Gastroesophageal sphincter (tissue), 4 donors: ENCODE results near the gene PIGU. TPM values are rescaled to one million over a fixed set of nuclear protein-coding genes. Genes with fewer than 3 reads are reported as not detected.

Source experiments
- ATAC-seq: fragments of 150-250 bp; one replicate; pipeline ENCODE4 v1.9.1; 2016; ENCODE audit warnings: mild to moderate bottlenecking, moderate library complexity
- H3K27ac ChIP-seq, 4 donors: fragments of 200-600 bp; sonication (generic) in 3 of 4; 1 replicate in 3 of 4; 2 replicates in 1 of 4; pipeline ENCODE4 v1.5.1; 2016 to 2019
- H3K27me3 ChIP-seq: fragments of 200-600 bp; sonication (generic); one replicate; pipeline ENCODE4 v1.5.1; 2019
- H3K36me3 ChIP-seq, 2 donors: fragments of 200-600 bp; sonication (generic); one replicate each; pipeline ENCODE4 v1.5.1; 2019; ENCODE audit warnings: control low read depth in 1 of 2
- H3K4me1 ChIP-seq, 3 donors: fragments of 200-600 bp; sonication (generic); 1 replicate in 2 of 3; 2 replicates in 1 of 3; pipeline ENCODE4 v1.5.1; 2016 to 2019; ENCODE audit warnings: control low read depth in 2 of 3
- H3K4me3 ChIP-seq, 2 donors: fragments of 200-600 bp; sonication (generic); one replicate each; pipeline ENCODE4 v1.5.1; 2019; ENCODE audit warnings: mild to moderate bottlenecking in 1 of 2, moderate library complexity in 1 of 2
- H3K9me3 ChIP-seq, 3 donors: fragments of 200-600 bp; sonication (generic); one replicate each; pipeline ENCODE4 v1.5.1; 2017 to 2019; ENCODE audit warnings: control low read depth in 2 of 3
- CTCF ChIP-seq, 4 experiments: fragments of 200-600 bp in 2 of 4; fragments of 450-650 bp in 2 of 4; sonication (generic) in 1 of 4; IDR thresholded peaks; one replicate each; pipeline ENCODE4 v1.5.1; 2017 to 2019; ENCODE audit warnings: antibody characterized with exemption in 4 of 4, mild to moderate bottlenecking in 2 of 4, moderate library complexity in 2 of 4
- EP300 ChIP-seq: sonication (generic); formaldehyde crosslinking; IDR thresholded peaks from one replicate; pipeline ENCODE4 v1.6.1; 2017; ENCODE audit warnings: antibody characterized with exemption, mild to moderate bottlenecking
- POLR2A ChIP-seq, 2 donors: fragments of 450-650 bp; IDR thresholded peaks; one replicate each; pipeline ENCODE4 v1.6.1; 2017; ENCODE audit warnings: antibody characterized with exemption in 2 of 2, mild to moderate bottlenecking in 2 of 2, moderate library complexity in 1 of 2
- POLR2AphosphoS5 ChIP-seq: sonication (generic); formaldehyde crosslinking; IDR thresholded peaks from one replicate; pipeline ENCODE4 v1.6.1; 2017; ENCODE audit warnings: antibody characterized with exemption
- WGBS, 2 donors: methylation state at CpG; one replicate each; pipeline ENCODE4 v1.1.5; 2018; ENCODE audit warnings: low coverage in 1 of 2; 5-methylcytosine and 5-hydroxymethylcytosine counted together
- total RNA-seq, 4 donors: library from RNA; depleted of rRNA; stranded (reverse); fragments of >200 nt; gene quantifications; one replicate each; pipeline ENCODE4 v1.1.0, GENCODE V29; 2016

The PIGU gene
- total RNA-seq, 4 donors from 2014 or later: 5.4 to 11.8 (median 10.8) TPM

- TF ChIP-seq POLR2AphosphoS5 (peak; percentile 87), POLR2A (IDR thresholded peaks at IDR 0.05) (no peak)
- peak overlapping the region; percentile 70 to 92 (median 76) for H3K27ac ChIP-seq
- H3K4me1 ChIP-seq: peaks cover 0 to 44% (median 3%) of the 10 kb centered on the region in 3 donors
- peak; percentile 77 for ATAC-seq
- whole genome bisulfite sequencing, 2 donors: 16 to 36% methylated on average over 6 to 9 of the region's 9 CpGs
- H3K27me3 ChIP-seq: no peaks in the 10 kb centered on the region
- H3K36me3 ChIP-seq: no peaks in the 10 kb centered on the region
- H3K4me3 ChIP-seq: no peak overlapping the region
- H3K9me3 ChIP-seq: no peaks in the 10 kb centered on the region
Observed at GRCh38 chr20:34600892-34601653, 75.8 kb downstream of the PIGU start.

- Histone ChIP-seq H3K27ac (no peak overlapping the region), H3K9me3 (no peaks in the 10 kb centered on the region), H3K4me3 (no peak overlapping the region), H3K36me3 (no peaks in the 10 kb centered on the region), H3K27me3 (no peaks in the 10 kb centered on the region), H3K4me1 (peaks cover 0 to 5% (median 0%) of the 10 kb centered on the region in 3 donors)
- WGBS, 2 donors: 87 to 100% methylated on average over 2 to 7 of the region's 9 CpGs
- ATAC-seq: no peak
- TF ChIP-seq EP300: no peak
- no peak for TF ChIP-seq POLR2AphosphoS5
- TF ChIP-seq CTCF (IDR thresholded peaks at IDR 0.05): no peak
- TF ChIP-seq POLR2A (IDR thresholded peaks at IDR 0.05): no peak
Observed at GRCh38 chr20:34595377-34596184, 81.3 kb downstream of the PIGU start.

GRCh38 chr20:34586488-34587163, 90.3 kb downstream of the PIGU start:
- H3K27ac ChIP-seq: no peak overlapping the region
- H3K9me3 ChIP-seq: no peaks in the 10 kb centered on the region
- H3K4me1 ChIP-seq: peaks cover 0 to 21% (median 8%) of the 10 kb centered on the region in 3 donors
- H3K36me3 ChIP-seq: peaks cover 0 to 28% of the 10 kb centered on the region in 2 donors
- H3K27me3 ChIP-seq: no peaks in the 10 kb centered on the region
- no peak for ATAC-seq
- 73 to 86% methylated on average over 6 to 8 of the region's 9 CpGs for WGBS, 2 donors
- H3K4me3 ChIP-seq: no peak overlapping the region
- TF ChIP-seq CTCF (IDR thresholded peaks at IDR 0.05) (no peak), POLR2AphosphoS5 (no peak), EP300 (no peak), POLR2A (IDR thresholded peaks at IDR 0.05) (no peak)

GRCh38 chr20:34585019-34585418, 91.9 kb downstream of the PIGU start:
- no peaks in the 10 kb centered on the region for H3K9me3 ChIP-seq

More at GRCh38 chr20:34585019-34585418, 91.9 kb downstream of the PIGU start:
- Histone ChIP-seq H3K4me3 (no peak overlapping the region), H3K4me1 (peaks cover 0 to 26% (median 12%) of the 10 kb centered on the region in 3 donors), H3K27me3 (no peaks in the 10 kb centered on the region), H3K27ac (no peak overlapping the region), H3K36me3 (peaks cover 0 to 41% of the 10 kb centered on the region in 2 donors)
- TF ChIP-seq CTCF (IDR thresholded peaks at IDR 0.05) (no peak), POLR2AphosphoS5 (no peak), EP300 (no peak), POLR2A (IDR thresholded peaks at IDR 0.05) (no peak)
- ATAC-seq: no peak
- WGBS, 2 donors: no CpG with 5 or more reads among the region's 5 CpGs
